SKM-1 treated with dmso at 0.1 percent for 144 hours (cell line): Measurements from ENCODE around the gene NCAPH2.

Source experiments
- DNase-seq: peaks from one replicate; lab custom pipeline; 2025; ENCODE audit not compliant: unreplicated experiment; lab: John Stamatoyannopoulos, UW

Gene NCAPH2

DNA sequence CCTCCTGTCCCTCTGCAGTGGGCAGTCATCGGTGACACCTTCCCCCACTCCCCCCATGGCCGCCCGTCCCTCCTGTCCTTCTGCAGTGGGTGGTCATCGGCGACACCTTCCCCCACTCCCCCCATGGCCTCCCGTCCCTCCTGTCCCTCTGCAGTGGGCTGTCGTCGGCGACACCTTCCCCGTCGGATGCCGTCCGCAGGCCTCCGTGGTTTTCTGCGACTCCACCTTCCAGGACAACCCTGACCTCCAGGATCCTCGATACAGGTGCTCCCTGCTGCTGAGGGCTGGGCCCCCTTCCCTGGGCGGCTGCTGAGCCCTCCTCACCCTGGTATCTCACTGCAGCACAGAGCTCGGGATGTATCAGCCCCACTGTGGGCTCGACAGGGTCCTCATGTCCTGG, 19.1 kb upstream of the NCAPH2 start:
- no peak for DNase-seq

DNA sequence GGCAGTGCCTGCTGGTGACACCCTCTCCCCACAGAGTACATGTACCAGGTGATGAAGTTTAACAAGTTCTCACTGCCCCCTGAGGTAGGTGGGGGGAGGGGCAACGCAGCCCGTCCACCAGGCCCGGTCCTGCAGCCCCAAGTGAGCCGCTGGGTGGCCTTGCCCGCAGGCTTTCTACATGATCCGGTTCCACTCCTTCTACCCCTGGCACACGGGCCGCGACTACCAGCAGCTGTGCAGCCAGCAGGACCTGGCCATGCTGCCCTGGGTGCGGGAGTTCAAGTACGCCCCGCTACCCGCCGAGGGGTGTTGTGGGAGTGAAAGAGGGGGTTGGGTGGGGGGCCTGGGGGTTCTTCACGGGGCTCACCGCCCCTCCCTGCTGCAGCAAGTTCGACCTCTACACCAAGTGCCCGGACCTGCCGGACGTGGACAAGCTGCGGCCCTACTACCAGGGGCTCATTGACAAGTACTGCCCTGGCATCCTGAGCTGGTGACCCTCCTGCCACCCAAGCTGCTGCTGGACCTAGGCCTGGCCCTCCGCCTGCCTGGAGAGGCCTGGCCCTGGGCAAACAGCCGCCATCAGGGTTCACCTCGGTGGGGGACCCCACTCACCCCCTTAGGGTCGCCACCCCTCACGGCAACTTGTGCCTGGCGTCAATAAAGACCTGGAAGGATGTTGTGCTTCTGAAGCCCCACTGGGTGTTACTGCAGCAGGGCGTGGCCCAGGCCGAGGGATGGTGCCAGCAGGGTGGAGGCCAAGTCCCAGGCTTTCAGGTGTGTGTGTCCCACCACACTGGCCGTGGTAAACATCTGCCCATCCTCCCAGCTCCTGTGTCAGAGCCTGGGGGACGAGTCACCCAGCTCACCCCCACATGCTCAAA, 18.4 kb upstream of the NCAPH2 start:
- DNase-seq, result no peak

DNA sequence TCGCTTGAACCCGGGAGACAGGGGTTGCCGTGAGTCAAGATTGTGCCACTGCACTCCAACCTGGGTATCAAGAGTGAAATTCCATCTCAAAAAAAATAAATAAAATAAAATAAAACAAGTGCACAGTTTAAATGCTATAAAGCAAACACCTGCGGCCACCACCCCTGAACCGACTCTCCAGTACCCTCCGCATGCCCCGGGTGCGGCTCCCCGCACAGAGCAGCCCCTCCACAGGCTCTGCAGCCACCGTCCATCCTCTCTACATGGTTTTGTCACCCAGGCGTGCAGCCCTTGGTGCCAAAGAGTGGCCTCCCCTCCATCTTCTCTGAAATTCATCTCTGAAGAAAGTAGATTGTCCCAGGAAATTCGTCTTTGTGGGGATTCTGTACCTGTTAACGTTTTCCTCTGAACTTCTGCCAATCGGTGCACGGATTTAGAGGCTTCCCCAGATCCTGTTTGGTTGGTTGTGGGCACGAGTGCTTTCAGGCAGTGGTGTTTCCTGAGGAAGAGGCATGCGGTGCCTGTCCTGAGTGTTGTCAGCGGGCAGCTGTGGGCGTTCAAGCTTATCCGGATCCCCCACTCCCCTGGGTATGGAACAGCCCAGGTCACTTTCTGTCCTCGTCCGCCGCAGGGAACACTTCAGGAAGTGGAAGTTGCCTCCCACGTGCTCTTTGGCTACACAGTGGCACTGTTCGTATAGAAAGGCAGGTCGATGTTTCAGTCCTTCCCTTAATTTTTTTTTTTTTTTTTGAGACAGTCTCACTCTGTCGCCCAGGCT, 17.3 kb upstream of the NCAPH2 start:
- no peak for DNase-seq

DNA sequence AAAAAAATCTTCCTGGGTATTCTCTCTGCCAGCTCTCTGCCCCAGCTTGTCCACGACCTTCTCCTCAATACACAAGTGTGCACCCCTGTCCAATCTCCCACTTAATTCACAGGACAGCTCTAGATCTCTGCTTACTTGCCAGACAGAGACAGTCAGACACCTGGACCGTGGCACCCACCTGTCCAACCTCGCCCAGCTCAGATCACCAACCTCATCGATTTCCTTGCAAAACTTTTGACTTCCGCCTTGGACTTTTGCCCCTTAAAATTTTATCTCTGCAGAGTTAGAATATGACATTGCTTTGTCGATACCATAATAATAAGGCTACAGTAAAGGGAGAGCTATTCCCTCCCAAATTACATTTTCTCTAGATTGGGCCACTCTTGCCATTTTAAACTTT, 10.9 kb upstream of the NCAPH2 start:
- no peak for DNase-seq

DNA sequence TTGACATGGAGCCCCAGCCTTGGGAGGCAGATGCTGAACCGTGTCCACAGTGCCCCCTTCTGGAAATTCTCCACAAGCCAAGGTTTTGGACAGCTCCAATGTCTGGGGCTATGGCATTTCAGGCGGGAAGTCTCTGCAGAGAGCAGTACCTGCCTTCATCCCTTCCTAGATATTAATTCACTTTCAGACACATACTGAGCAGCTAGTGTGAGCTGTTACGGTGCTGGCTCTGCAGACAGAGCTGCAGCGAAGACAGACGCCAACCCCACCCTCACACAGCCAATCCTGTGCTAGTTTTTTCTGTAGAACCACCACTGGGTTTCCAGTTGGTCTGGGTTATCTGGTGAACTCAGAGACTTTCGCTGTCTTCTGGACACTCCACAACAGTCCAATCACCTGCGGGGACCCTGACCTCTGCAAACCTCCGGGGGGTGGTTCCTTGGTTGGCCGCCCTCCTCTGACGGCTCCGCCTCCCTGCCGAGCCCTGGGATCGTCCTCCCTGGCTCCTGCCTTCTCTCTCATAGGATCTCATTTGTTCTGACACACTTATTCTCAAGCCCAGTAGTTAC, 9.6 kb upstream of the NCAPH2 start:
- peak; percentile 66 for DNase-seq

DNA sequence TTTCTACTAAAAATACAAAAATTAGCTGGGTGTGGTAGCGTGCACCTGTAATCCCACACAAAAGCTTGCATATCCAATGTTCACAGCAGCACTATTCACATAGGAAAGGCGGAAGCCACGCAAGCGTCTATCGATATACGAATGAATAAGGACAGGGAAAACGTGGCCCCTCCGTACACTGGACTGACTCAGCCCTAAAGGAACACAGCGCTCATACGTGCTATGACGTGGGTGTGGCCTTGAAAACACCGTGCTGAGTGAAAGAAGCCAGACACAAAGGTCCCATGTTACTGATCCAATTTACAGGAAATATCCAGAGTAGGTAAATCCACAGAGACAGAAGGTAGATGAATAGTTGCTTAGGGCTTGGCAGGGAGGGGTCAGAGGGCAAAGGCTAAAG, 7.6 kb upstream of the NCAPH2 start:
- no peak for DNase-seq

DNA sequence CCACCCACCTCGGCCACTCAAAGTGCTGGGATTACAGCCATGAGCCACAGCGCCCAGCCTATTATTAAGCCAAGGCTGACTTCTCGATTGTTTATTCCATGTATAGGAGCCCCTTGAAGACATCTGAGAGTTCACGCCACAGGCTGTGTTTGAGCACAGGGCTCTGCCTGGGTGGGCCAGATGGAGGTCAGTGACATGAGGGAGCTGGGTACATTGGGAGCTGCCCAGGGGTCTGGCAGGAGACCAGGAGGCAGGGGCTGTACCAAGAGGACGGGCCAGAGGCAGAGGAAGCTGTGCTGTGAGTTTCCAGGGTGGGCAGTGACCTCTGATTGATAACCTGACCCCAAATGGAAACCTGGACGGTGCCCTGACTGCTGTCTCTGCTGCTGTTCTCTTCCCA, 5.9 kb upstream of the NCAPH2 start:
- DNase-seq, result no peak

DNA sequence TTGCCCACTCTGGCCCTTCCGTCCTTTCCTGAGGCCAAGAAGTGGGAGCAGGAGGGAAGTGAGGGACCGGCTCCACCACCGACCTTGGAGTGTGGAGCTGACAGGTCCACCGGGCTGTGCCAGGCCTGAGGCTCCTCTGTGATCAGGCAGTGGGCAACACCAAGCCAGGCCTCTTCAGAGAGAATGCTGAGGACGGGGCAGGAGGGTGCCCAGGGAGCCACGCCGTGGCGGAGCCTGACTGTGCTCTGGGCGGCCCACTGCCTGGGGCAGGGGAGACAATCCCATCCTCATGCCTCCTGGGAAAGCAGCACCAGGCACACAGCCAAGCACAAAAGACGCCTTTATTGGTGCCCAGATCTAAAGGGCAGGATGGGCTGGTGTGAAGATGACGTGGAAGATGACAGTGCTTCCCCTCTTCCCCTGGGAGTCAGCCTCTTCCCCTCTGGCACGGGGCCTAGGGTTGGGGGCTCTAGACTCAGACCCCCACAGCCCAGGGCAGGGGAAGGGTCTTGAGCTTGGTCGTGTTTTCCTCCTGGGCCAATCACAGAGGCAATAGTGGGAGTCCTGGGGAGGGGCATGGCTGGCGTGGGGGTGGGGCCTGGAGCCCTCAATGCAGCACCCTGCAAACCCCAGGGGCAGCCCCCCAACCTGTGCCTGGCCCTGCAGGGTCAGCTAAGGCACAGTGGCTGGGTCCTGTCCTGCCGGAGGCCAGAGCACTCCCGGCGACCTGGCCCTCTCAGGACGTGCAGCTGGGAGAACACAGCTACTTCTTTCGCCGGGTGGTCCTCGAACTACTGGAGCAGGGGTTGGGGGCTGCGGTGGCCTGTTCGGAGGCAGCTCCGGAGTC, 5.2 kb upstream of the NCAPH2 start:
- DNase-seq, result no peak

DNA sequence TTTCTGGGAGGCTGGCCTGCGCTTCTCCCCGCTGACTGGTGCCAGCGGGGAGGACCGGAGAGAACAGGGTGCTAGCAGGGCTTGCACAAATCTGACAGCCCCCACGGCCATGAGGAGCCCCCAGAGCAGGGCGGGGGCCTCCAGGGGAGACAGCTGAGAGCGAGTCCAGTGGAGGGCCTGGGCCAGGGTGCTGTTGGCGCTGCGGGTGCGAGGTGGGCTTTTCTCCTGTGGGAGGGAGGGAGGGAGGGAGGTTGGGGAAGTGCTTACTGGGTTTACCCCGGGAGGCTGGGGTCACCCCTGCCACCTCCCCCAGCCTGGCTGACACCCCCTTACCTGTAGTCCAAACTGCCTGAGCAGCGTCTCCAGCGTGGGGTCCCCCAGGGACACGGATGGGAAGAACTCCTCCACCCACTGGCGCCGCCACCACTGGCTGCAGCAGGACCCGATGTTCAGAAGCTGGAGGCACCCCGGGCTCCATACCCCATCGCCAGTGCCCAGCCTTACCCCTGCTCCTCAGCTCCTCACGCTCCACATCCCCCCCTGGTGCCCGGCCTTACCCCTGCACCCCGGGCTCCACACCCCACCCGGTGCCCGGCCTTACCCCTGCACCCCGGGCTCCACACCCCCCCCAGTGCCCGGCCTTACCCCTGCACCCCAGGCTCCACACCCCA, 4.4 kb upstream of the NCAPH2 start:
- DNase-seq, result no peak

DNA sequence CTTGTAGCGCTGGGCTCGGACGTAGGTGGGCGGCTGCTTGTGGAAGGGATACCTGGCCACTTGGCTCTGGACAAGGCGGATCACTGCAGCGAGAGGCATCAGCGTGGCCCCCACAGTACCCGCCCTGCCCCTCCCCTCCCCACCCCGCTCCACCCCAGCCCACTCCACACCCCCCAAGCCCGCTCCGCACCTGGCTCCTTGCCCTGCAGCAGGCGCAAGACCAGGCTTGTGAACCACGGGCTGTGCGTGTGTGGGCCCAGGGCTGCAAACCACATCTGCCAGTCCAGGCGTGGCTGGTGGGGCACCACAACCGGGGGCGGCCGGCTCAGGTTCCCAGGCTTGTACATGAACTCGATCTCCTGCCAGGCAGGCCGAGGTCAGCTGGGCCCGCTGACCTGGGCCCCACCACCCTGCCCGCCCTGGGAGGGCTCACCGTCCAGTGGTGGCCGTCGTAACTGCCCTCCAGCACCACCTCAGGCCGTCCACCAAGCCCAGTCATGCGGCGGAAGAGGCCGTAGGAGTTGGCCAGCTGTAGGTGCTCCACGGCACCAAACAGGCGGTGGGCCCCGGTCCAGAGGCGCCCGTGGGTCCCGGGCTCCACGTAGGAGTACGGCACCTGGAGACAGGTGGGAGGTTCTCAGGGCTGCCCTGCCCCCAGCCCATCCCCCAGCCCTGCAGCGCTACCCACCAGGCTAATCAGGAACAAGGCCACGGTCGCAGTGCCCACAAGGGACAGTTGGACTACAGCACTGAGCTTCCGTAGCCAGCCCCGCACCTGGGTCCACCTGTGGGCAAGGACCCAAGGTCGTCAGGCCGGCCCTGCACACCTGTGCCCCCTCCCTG, 3.4 kb upstream of the NCAPH2 start:
- no peak for DNase-seq

DNA sequence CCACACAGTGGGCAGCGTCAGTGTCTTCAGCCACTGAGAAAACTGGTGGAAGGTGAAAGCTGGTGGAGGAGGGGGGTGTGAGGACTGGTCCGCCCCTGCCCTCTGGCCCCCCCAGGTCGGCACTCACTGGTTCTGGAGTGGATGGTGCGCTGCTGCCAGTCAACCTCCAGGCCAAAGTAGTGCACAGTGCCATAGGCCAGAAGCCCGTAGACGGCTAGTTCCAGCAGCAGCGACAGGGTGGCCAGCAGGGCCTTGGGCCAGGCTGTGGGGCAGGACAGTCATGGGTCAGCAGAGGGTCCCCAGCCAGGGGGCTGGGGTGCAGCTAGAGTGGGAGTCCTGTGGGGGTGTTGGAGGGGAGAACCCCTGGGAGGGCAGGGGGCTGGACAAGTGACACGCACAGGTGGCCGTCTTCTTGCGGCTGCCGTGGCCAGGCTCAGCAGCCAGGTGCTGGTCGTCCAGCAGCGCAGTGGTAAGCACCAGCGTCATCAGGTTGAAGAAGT, 2.7 kb upstream of the NCAPH2 start:
- no peak for DNase-seq

DNA sequence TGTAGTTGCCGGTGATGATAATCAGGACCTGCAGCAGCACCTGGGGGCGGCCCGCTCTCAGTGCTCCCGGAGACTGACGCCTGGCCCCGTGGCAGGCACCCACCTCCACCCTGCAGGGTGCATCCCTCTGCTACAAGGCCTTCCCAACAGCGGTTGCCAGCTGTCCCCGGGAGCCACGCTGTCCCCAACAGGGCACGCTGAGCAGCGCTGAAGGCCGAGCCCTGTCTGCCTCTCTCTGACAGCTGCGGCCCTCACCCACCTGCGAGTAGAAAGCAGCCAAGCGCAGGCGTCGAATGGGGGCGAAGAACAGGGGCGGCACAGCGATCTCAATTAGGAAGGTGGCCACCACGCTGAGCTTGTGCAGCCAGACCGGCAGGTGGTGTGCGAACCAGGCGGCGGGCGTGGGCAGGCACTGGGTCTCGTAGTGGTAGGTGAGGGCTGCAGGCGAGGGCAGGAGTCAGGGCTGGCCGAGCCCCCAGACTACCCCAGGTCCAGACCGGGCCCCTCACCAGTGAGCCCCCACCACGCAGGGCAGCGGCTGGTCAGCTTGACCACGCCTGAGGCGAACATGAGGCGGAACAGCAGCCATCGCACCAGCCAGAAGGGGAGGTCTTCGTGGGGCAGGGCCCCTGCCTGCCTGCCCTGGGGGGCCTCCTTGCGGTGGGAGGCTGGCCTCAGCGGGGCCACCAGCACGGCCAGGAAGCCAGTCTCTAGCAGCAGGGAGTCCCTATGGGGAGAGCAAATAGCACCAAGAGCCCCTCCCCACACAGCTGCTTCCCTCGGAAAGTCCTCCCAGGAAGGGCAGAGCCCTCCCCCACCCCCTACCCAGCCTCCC, 2.0 kb upstream of the NCAPH2 start:
- no peak for DNase-seq

DNA sequence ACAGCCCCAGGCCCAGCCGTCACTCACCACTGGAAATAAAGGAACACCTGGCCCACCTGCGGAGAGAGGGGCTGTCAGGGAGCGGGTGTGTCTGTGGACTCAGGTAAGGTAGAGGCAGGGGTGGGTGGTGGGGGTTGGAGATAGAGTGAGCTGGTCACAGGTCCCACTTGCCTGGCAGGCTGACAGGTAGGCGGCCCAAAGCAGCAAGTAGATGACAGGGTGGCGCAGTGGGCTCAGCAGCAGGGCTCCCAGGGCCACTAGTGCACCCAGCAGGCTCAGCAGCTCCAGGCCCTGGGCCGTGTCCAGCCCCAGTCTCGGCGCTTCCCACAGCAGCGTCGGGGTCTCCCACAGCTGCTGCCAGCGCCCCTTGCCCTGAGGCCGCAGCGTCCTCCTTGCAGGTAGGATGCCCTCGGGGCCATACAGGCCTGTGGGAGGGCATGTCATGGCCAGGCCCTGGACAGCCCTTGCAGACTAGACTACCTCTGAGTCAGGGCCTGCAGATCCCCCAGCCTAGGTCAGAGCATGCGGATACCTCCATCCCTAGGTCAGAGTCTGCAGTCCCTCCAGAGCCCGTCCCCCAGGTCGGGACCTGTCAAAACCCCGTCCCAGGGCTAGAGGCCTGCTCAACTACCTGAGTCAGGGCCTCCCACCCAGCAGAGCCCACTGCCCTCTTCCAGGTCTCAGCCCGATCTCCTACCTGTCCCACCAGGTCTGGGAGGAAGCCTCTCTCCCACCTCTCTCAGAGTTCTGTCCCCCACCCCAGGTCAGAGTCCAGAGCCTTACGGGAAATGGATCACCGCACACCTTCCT, 1.2 kb upstream of the NCAPH2 start:
- no peak for DNase-seq

DNA sequence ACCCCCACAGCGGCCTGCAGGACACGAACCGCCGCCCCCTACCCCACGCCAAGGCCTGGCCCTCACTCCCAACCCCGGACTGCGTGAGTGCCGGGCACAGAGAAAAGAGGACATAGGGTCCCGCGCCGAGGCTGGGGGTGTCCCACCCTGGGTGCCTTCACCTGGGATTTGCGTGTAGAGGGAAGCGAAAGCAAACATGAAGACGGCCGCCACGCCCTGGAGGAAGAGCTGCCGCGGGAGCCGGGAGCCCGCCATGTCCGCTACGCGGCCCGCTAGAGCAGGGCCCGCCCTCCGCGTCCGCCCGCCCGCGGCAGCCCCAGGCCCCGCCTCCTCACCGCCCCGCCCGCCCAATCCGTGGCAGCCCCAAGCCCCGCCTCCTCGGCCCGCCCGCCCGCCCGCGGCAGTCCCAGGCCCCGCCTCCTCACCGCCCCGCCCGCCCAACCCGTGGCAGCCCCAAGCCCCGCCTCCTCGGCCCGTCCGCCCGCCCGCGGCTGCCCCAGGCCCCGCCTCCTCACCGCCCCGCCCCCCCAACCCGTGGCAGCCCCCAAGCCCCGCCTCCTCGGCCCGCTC, 518 bp upstream of the NCAPH2 start, which contains the start of gene LMF2:
LMF2 (minus strand) TSS at position 282 of the 570 bp plus-strand sequence; CDS start at position 255, 27 bp downstream.
- DNase-seq, result peak; percentile 90

DNA sequence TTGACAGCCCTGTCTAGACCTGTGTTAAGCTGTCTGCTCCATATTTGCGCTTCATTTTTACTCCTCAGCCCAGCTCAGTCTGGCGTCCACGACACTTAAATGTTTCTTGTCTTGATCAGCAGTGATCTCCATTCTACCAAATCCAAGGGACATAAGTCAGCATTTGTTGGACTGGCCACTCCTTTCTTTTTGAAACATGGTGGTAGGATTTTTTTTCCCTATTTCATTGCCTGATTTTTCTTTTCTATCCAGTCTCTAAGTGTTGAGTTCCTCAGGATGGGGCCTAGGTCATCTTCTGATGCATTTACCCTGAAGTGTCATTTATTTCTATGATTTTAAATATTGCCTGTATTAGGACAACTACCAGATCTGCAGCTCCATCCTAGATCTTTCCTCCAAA, 873 bp downstream of the NCAPH2 start:
- no peak for DNase-seq

DNA sequence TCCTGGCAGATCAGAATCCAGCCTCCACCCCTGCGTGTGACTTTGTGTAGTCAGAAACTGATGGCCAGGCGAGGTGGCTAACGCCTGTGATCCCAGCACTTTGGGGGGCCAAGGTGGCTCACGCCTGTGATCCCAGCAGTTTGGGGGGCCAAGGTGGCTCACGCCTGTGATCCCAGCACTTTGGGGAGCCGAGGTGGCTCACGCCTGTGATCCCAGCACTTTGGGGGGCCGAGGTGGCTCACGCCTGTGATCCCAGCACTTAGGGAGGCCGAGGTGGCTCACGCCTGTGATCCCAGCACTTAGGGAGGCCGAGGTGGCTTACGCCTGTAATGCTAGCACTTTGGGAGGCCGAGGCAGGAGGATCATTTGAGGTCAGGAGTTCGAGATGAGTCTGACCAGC, 5.2 kb downstream of the NCAPH2 start:
- no peak for DNase-seq

DNA sequence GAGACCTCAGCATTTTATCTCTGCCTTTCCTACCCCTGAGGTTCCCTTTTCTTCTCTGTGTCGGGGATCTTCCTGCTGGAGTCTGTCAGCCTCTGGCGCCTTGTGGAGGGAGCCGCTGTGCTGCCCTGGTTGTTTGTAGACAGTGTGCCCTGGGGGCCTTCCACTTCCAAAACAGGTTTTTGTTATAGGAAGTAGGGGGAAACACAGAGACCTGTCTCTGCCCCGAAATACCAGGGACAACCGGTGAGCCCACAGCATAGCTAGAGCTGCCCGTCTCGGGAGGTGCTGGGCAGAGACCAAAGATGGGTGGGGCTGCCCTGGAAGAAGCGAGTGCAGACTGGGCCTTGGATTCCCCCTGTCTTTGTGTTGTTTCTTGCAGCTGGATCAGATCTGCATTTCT, 8.0 kb downstream of the NCAPH2 start:
- DNase-seq, result no peak
